ENCODE results near the gene TSC22D4.

Gene TSC22D4

DNA sequence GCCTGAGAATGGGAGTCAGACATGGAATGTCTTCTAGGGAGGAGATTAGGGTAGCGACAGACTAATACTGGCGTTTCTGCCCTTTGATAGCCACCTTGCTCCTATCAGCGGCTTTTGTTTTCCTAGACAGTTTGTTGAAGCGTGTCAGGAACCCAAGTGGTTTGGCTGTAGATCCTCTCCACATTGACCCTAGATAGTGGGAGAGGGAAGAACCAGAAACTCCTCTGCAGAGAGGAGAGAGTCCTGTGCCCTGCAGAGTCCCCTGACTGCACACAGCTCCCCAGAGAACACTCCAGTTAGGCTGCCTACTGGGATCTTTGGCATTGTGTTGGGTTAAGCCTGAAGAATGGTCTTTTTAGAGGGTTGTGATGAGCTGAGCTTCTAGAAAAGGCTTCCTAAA lies 47.0 kb downstream of the TSC22D4 start:
- Histone ChIP-seq H3K36me3 (ENCODE audit: control insufficient read depth in 2 of 2, insufficient read depth in 1 of 2, low read length in 2 of 2) (peaks cover 4 to 48% of the 10 kb centered on the region in 2 experiments; a peak in 2 of 3 replicates), H3K9me3 (ENCODE audit: control insufficient read depth, insufficient read depth, low read depth, low read length) (no peaks in the 10 kb centered on the region), H3K27ac (ENCODE audit: extremely low read depth, low read depth, low read length) (peak overlapping the region; percentile 97; the same call in 1 of the 2 replicates), H3K4me1 (ENCODE audit: control insufficient read depth, insufficient read depth, low read length) (peaks cover 4% of the 10 kb centered on the region), H3K4me3 (ENCODE audit: low read depth, low read length) (no peak overlapping the region)
- TF ChIP-seq ZNF350 (tag by site-specific recombination; IDR thresholded peaks at IDR 0.05) (no peak), ZNF560 (tag by site-specific recombination; IDR thresholded peaks at IDR 0.05; ENCODE audit: borderline replicate concordance) (no peak), ZNF202 (tag by site-specific recombination; IDR thresholded peaks at IDR 0.05; ENCODE audit: borderline replicate concordance) (no peak), ZNF211 (tag by site-specific recombination; IDR thresholded peaks at IDR 0.05; ENCODE audit: low read depth) (no peak), KLF1 (tag by site-specific recombination; IDR thresholded peaks at IDR 0.05) (no peak), ZIC2 (tag by site-specific recombination; IDR thresholded peaks at IDR 0.05) (0 out of 2 replicates have a peak, but pooled peaks have one; percentile 15), ZBTB17 (tag by site-specific recombination; IDR thresholded peaks at IDR 0.05) (peak; percentile 27; the same call in 1 of the 2 replicates), EGR2 (tag by site-specific recombination; IDR thresholded peaks at IDR 0.05; ENCODE audit: low read depth) (no peak)
- ChIA-PET POLR2A (interaction anchor here (0.8 kb wide), 1 partner anchor 33 kb away, joined by 3 read pairs; no protein-coding TSS in a partner anchor), CTCF (no interaction called here)

DNA sequence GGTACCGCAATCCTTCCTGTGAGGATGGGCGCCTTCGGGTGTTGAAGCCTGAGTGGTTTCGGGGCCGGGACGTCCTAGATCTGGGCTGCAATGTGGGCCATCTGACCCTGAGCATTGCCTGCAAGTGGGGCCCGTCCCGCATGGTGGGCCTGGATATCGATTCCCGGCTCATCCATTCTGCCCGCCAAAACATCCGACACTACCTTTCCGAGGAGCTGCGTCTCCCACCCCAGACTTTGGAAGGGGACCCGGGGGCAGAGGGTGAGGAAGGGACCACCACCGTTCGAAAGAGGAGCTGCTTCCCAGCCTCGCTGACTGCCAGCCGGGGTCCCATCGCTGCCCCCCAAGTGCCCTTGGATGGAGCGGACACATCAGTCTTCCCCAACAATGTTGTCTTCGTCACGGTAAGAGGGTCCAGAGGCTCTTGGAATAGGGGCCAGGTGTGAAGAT lies 47.7 kb downstream of the TSC22D4 start:
- peak; percentile 54 for TF ChIP-seq ZFP69B (tag by site-specific recombination; IDR thresholded peaks at IDR 0.05)
- TF ChIP-seq YY1 (tag by site-specific recombination; IDR thresholded peaks at IDR 0.05), result no peak
- TF ChIP-seq, protein P1, sequence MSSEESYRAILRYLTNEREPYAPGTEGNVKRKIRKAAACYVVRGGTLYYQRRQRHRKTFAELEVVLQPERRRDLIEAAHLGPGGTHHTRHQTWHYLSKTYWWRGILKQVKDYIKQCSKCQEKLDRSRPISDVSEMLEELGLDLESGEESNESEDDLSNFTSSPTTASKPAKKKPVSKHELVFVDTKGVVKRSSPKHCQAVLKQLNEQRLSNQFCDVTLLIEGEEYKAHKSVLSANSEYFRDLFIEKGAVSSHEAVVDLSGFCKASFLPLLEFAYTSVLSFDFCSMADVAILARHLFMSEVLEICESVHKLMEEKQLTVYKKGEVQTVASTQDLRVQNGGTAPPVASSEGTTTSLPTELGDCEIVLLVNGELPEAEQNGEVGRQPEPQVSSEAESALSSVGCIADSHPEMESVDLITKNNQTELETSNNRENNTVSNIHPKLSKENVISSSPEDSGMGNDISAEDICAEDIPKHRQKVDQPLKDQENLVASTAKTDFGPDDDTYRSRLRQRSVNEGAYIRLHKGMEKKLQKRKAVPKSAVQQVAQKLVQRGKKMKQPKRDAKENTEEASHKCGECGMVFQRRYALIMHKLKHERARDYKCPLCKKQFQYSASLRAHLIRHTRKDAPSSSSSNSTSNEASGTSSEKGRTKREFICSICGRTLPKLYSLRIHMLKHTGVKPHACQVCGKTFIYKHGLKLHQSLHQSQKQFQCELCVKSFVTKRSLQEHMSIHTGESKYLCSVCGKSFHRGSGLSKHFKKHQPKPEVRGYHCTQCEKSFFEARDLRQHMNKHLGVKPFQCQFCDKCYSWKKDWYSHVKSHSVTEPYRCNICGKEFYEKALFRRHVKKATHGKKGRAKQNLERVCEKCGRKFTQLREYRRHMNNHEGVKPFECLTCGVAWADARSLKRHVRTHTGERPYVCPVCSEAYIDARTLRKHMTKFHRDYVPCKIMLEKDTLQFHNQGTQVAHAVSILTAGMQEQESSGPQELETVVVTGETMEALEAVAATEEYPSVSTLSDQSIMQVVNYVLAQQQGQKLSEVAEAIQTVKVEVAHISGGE (tag by site-specific recombination; conservative IDR thresholded peaks at IDR 0.05; ENCODE audit: low read depth), result no peak
- TF ChIP-seq, protein P2, sequence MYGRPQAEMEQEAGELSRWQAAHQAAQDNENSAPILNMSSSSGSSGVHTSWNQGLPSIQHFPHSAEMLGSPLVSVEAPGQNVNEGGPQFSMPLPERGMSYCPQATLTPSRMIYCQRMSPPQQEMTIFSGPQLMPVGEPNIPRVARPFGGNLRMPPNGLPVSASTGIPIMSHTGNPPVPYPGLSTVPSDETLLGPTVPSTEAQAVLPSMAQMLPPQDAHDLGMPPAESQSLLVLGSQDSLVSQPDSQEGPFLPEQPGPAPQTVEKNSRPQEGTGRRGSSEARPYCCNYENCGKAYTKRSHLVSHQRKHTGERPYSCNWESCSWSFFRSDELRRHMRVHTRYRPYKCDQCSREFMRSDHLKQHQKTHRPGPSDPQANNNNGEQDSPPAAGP (tag by site-specific recombination; IDR thresholded peaks at IDR 0.05), result no peak
- TF ChIP-seq TCF7L2 (IDR thresholded peaks at IDR 0.05; ENCODE audit: borderline replicate concordance, low read depth, low read length), result no peak
- TF ChIP-seq ZIC2 (tag by site-specific recombination; IDR thresholded peaks at IDR 0.05), result no peak
- TF ChIP-seq, protein P3, sequence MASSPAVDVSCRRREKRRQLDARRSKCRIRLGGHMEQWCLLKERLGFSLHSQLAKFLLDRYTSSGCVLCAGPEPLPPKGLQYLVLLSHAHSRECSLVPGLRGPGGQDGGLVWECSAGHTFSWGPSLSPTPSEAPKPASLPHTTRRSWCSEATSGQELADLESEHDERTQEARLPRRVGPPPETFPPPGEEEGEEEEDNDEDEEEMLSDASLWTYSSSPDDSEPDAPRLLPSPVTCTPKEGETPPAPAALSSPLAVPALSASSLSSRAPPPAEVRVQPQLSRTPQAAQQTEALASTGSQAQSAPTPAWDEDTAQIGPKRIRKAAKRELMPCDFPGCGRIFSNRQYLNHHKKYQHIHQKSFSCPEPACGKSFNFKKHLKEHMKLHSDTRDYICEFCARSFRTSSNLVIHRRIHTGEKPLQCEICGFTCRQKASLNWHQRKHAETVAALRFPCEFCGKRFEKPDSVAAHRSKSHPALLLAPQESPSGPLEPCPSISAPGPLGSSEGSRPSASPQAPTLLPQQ (tag by site-specific recombination; IDR thresholded peaks at IDR 0.05), result peak; percentile 75
- no peak for TF ChIP-seq ZNF529 (tag by site-specific recombination; IDR thresholded peaks at IDR 0.05; ENCODE audit: insufficient replicate concordance)
- TF ChIP-seq GFI1B (tag by site-specific recombination; IDR thresholded peaks at IDR 0.05), result no peak
- TF ChIP-seq, protein P4, sequence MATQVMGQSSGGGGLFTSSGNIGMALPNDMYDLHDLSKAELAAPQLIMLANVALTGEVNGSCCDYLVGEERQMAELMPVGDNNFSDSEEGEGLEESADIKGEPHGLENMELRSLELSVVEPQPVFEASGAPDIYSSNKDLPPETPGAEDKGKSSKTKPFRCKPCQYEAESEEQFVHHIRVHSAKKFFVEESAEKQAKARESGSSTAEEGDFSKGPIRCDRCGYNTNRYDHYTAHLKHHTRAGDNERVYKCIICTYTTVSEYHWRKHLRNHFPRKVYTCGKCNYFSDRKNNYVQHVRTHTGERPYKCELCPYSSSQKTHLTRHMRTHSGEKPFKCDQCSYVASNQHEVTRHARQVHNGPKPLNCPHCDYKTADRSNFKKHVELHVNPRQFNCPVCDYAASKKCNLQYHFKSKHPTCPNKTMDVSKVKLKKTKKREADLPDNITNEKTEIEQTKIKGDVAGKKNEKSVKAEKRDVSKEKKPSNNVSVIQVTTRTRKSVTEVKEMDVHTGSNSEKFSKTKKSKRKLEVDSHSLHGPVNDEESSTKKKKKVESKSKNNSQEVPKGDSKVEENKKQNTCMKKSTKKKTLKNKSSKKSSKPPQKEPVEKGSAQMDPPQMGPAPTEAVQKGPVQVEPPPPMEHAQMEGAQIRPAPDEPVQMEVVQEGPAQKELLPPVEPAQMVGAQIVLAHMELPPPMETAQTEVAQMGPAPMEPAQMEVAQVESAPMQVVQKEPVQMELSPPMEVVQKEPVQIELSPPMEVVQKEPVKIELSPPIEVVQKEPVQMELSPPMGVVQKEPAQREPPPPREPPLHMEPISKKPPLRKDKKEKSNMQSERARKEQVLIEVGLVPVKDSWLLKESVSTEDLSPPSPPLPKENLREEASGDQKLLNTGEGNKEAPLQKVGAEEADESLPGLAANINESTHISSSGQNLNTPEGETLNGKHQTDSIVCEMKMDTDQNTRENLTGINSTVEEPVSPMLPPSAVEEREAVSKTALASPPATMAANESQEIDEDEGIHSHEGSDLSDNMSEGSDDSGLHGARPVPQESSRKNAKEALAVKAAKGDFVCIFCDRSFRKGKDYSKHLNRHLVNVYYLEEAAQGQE (tag by site-specific recombination; IDR thresholded peaks at IDR 0.05), result no peak
- TF ChIP-seq ZNF223 (tag by site-specific recombination; IDR thresholded peaks at IDR 0.05), result no peak
- TF ChIP-seq, protein P5, sequence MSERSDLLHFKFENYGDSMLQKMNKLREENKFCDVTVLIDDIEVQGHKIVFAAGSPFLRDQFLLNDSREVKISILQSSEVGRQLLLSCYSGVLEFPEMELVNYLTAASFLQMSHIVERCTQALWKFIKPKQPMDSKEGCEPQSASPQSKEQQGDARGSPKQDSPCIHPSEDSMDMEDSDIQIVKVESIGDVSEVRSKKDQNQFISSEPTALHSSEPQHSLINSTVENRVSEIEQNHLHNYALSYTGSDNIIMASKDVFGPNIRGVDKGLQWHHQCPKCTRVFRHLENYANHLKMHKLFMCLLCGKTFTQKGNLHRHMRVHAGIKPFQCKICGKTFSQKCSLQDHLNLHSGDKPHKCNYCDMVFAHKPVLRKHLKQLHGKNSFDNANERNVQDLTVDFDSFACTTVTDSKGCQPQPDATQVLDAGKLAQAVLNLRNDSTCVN (tag by site-specific recombination; optimal IDR thresholded peaks at IDR 0.05), result no peak
- peak overlapping the region; percentile 97; the same call in 1 of the 2 replicates for H3K27ac ChIP-seq (ENCODE audit: extremely low read depth, low read depth, low read length)
- no peaks in the 10 kb centered on the region for H3K9me3 ChIP-seq (ENCODE audit: control insufficient read depth, insufficient read depth, low read depth, low read length)
- H3K4me1 ChIP-seq (ENCODE audit: control insufficient read depth, insufficient read depth, low read length), result peaks cover 4% of the 10 kb centered on the region
- CTCF ChIA-PET, result no interaction called here
- POLR2A ChIA-PET, result interaction anchor here (0.8 kb wide), 1 partner anchor 34 kb away, joined by 3 read pairs; no protein-coding TSS in a partner anchor
- H3K4me3 ChIP-seq (ENCODE audit: low read depth, low read length), result peak overlapping the region; percentile 6; the same call in 1 of the 2 replicates
- peaks cover 4 to 48% of the 10 kb centered on the region in 2 experiments; a peak in 2 of 3 replicates for H3K36me3 ChIP-seq (ENCODE audit: control insufficient read depth in 2 of 2, insufficient read depth in 1 of 2, low read length in 2 of 2)
